Osteoblast (primary cell): ENCODE measurements around the gene OAS3. TPM values are rescaled to one million over a fixed set of nuclear protein-coding genes. Genes with fewer than 3 reads are reported as not detected.

Experiments
- DNase-seq: peaks from one replicate; pipeline ENCODE4 v3.0.0; 2011; ENCODE audit warnings: low spot score, mixed read lengths; ENCODE audit not compliant: insufficient read length; ENCODE audit errors: missing footprints
- H2AFZ ChIP-seq: 2 replicates; pipeline ENCODE4 v1.6.0; 2011; ENCODE audit warnings: mild to moderate bottlenecking, low read length
- H3K27ac ChIP-seq: 2 replicates; pipeline ENCODE4 v1.5.1; 2011; ENCODE audit warnings: mild to moderate bottlenecking, low read depth, low read length, moderate library complexity
- H3K27me3 ChIP-seq: 2 replicates; pipeline ENCODE4 v1.6.0; 2012; ENCODE audit warnings: mild to moderate bottlenecking, control low read depth, inconsistent platforms, low read length, moderate library complexity; ENCODE audit not compliant: insufficient read depth
- H3K36me3 ChIP-seq: 2 replicates; pipeline ENCODE4 v1.5.1; 2011; ENCODE audit warnings: mild to moderate bottlenecking, low read length, control low read depth, moderate library complexity; ENCODE audit not compliant: insufficient read depth
- H3K4me1 ChIP-seq: 2 replicates; pipeline ENCODE4 v1.5.1; 2011; ENCODE audit warnings: mild to moderate bottlenecking, low read length, control low read depth, moderate library complexity; ENCODE audit not compliant: insufficient read depth
- H3K4me2 ChIP-seq: 2 replicates; pipeline ENCODE4 v1.6.0; 2011; ENCODE audit warnings: mild to moderate bottlenecking, low read length; ENCODE audit not compliant: insufficient read depth
- H3K4me3 ChIP-seq: fragments of 200-600 bp; sonication (generic); 3 replicates; pipeline ENCODE4 v1.5.1; 2012; ENCODE audit warnings: mild to moderate bottlenecking, low read length, inconsistent platforms; ENCODE audit not compliant: insufficient read depth
- H3K79me2 ChIP-seq: 2 replicates; pipeline ENCODE4 v1.6.0; 2012; ENCODE audit warnings: mild to moderate bottlenecking, low read length, control low read depth, inconsistent platforms; ENCODE audit not compliant: insufficient read depth
- H3K9me3 ChIP-seq: 2 replicates; pipeline ENCODE4 v1.5.1; 2011; ENCODE audit warnings: low read depth, low read length, control low read depth
- H4K20me1 ChIP-seq: 2 replicates; pipeline ENCODE4 v1.6.0; 2012; ENCODE audit warnings: mild to moderate bottlenecking, low read length, control low read depth; ENCODE audit not compliant: insufficient read depth
- total RNA-seq: library from RNA; depleted of rRNA; stranded (reverse); fragments of >200 nt; gene quantifications from 2 replicates; pipeline ENCODE4 v1.2.3, GENCODE V29; 2012
- TF ChIP-seq, protein P1 (sequence below): IDR thresholded peaks from 2 replicates; pipeline ENCODE4 v1.5.1; 2011; ENCODE audit warnings: mild to moderate bottlenecking, low read depth, low read length, moderate library complexity; ENCODE audit errors: extremely low read depth

Gene OAS3
- total RNA-seq, 1 donor = 6.9 TPM

- TF ChIP-seq, protein P1, sequence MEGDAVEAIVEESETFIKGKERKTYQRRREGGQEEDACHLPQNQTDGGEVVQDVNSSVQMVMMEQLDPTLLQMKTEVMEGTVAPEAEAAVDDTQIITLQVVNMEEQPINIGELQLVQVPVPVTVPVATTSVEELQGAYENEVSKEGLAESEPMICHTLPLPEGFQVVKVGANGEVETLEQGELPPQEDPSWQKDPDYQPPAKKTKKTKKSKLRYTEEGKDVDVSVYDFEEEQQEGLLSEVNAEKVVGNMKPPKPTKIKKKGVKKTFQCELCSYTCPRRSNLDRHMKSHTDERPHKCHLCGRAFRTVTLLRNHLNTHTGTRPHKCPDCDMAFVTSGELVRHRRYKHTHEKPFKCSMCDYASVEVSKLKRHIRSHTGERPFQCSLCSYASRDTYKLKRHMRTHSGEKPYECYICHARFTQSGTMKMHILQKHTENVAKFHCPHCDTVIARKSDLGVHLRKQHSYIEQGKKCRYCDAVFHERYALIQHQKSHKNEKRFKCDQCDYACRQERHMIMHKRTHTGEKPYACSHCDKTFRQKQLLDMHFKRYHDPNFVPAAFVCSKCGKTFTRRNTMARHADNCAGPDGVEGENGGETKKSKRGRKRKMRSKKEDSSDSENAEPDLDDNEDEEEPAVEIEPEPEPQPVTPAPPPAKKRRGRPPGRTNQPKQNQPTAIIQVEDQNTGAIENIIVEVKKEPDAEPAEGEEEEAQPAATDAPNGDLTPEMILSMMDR = no peak
- DNase-seq = no peak
- H4K20me1 ChIP-seq = no peaks in the 10 kb centered on the region
- no peak overlapping the region for H3K4me2 ChIP-seq
- no peak overlapping the region for H3K4me3 ChIP-seq
- H3K27ac ChIP-seq = no peak overlapping the region
- peaks cover 2% of the 10 kb centered on the region for H3K9me3 ChIP-seq
- no peak overlapping the region for H2AFZ ChIP-seq
- no peaks in the 10 kb centered on the region for H3K4me1 ChIP-seq
- no peaks in the 10 kb centered on the region for H3K79me2 ChIP-seq
- no peaks in the 10 kb centered on the region for H3K36me3 ChIP-seq
- no peaks in the 10 kb centered on the region for H3K27me3 ChIP-seq
Observed at GRCh38 chr12:112995008-112995407, 56.7 kb downstream of the OAS3 start.

DNA sequence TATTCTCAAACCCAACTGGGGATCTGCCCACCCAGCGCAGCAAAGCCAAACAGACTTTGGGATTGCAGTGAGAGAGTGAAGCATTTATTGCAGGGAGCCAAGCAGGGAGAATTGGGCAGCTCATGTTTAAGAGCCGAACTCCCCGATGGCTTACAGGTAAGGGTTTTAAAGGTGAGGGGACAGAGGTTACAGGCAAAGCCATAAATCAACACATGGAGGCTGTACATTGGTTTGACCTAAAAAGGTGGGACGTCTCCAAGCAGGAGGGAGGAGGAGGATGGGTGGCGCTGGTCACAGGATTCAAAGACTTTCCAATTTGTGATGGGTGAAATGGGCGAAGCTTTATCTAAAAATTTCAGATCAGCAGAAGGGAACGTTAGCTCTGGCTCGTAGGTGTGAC is 58.2 kb downstream of the OAS3 start:
- Histone ChIP-seq H3K27me3 (no peaks in the 10 kb centered on the region), H3K79me2 (no peaks in the 10 kb centered on the region), H4K20me1 (no peaks in the 10 kb centered on the region), H2AFZ (no peak overlapping the region), H3K27ac (no peak overlapping the region), H3K36me3 (no peaks in the 10 kb centered on the region), H3K4me3 (no peak overlapping the region), H3K9me3 (peaks cover 2% of the 10 kb centered on the region), H3K4me2 (no peak overlapping the region), H3K4me1 (no peaks in the 10 kb centered on the region)
- DNase-seq = no peak
- TF ChIP-seq, protein P1 = no peak

GRCh38 chr12:112997506-112997905 is 59.2 kb downstream of the OAS3 start:
- H4K20me1 ChIP-seq = no peaks in the 10 kb centered on the region
- H3K9me3 ChIP-seq = peaks cover 2% of the 10 kb centered on the region
- no peak overlapping the region for H3K4me3 ChIP-seq
- H3K79me2 ChIP-seq = no peaks in the 10 kb centered on the region
- no peak for DNase-seq
- TF ChIP-seq, protein P1 = no peak
- no peak overlapping the region for H3K27ac ChIP-seq
- no peak overlapping the region for H3K4me2 ChIP-seq
- no peaks in the 10 kb centered on the region for H3K27me3 ChIP-seq
- no peaks in the 10 kb centered on the region for H3K4me1 ChIP-seq
- H2AFZ ChIP-seq = no peak overlapping the region
- H3K36me3 ChIP-seq = no peaks in the 10 kb centered on the region

GRCh38 chr12:112998987-112999767 is 60.9 kb downstream of the OAS3 start:
- H3K36me3 ChIP-seq = no peaks in the 10 kb centered on the region
- H3K27me3 ChIP-seq = no peaks in the 10 kb centered on the region
- no peak overlapping the region for H3K27ac ChIP-seq
- H3K4me3 ChIP-seq = no peak overlapping the region
- H4K20me1 ChIP-seq = no peaks in the 10 kb centered on the region
- H3K4me1 ChIP-seq = no peaks in the 10 kb centered on the region
- H3K9me3 ChIP-seq = peaks cover 2% of the 10 kb centered on the region
- no peak overlapping the region for H3K4me2 ChIP-seq
- no peak for DNase-seq
- no peak overlapping the region for H2AFZ ChIP-seq
- no peaks in the 10 kb centered on the region for H3K79me2 ChIP-seq
- TF ChIP-seq, protein P1 = no peak
